Choroid plexus epithelial cell (primary cell): Measurements from ENCODE around the gene OGT.

Experiments
- DNase-seq: peaks from one replicate; pipeline ENCODE4 v3.0.0-alpha.2; 2010; ENCODE audit warnings: low read depth
- H3K4me3 ChIP-seq: 2 replicates; pipeline ENCODE4 v1.5.1; 2011; ENCODE audit warnings: low read depth, mild to moderate bottlenecking, control low read depth, low read length, moderate library complexity
- CTCF ChIP-seq: conservative IDR thresholded peaks from 2 replicates; pipeline ENCODE4 v1.5.1; 2011; ENCODE audit warnings: low read depth, mild to moderate bottlenecking, control low read depth, inconsistent platforms, low read length, moderate library complexity

Gene OGT

GRCh38 chrX:71617742-71618141, 84.8 kb downstream of the OGT start:
- DNase-seq, result no peak
- H3K4me3 ChIP-seq, result no peak overlapping the region
- no peak for TF ChIP-seq CTCF

GRCh38 chrX:71618303-71618721, 85.4 kb downstream of the OGT start, which contains the start of gene CXCR3:
Gene CXCR3, minus strand, starts transcription at chrX:71618511. Its CDS starts 62 bp downstream, at chrX:71618449.
- no peak within 1 kb of the TSS for H3K4me3 ChIP-seq
- TF ChIP-seq CTCF, result no peak
- no peak for DNase-seq

GRCh38 chrX:71618787-71619186, 85.9 kb downstream of the OGT start:
- no peak for DNase-seq
- TF ChIP-seq CTCF, result no peak
- no peak overlapping the region for H3K4me3 ChIP-seq

GRCh38 chrX:71619193-71619592, 86.3 kb downstream of the OGT start:
- no peak for TF ChIP-seq CTCF
- DNase-seq, result no peak
- H3K4me3 ChIP-seq, result no peak overlapping the region

- no peak overlapping the region for H3K4me3 ChIP-seq
- TF ChIP-seq CTCF, result no peak
- no peak for DNase-seq
Observed at GRCh38 chrX:71619986-71620385, 87.1 kb downstream of the OGT start.

- no peak overlapping the region for H3K4me3 ChIP-seq
- no peak for TF ChIP-seq CTCF
- peak; percentile 15 for DNase-seq
Observed at GRCh38 chrX:71621603-71622002, 88.7 kb downstream of the OGT start.

- TF ChIP-seq CTCF, result no peak
- H3K4me3 ChIP-seq, result no peak overlapping the region
- no peak for DNase-seq
Observed at GRCh38 chrX:71622032-71622575, 89.2 kb downstream of the OGT start.
